ENCODE results near the gene KIF6.

The KIF6 gene

GRCh38 chr6:39602601-39603519 lies 122.3 kb downstream of the KIF6 start:
- in situ Hi-C loops (cut with MboI; ENCODE audit: low sequenced_read_pairs) = no loop called here

- in situ Hi-C loops (cut with MboI; ENCODE audit: low sequenced_read_pairs) = no loop called here
Measured at GRCh38 chr6:39599973-39600372, 125.2 kb downstream of the KIF6 start.

GRCh38 chr6:39599341-39599740 lies 125.9 kb downstream of the KIF6 start:
- in situ Hi-C loops (cut with MboI; ENCODE audit: low sequenced_read_pairs) = no loop called here

GRCh38 chr6:39594285-39594684 lies 130.9 kb downstream of the KIF6 start:
- in situ Hi-C loops (cut with MboI; ENCODE audit: low sequenced_read_pairs) = no loop called here

GRCh38 chr6:39593646-39594045 lies 131.6 kb downstream of the KIF6 start:
- in situ Hi-C loops (cut with MboI; ENCODE audit: low sequenced_read_pairs) = no loop called here

- in situ Hi-C loops (cut with MboI; ENCODE audit: low sequenced_read_pairs) = no loop called here
Measured at GRCh38 chr6:39590871-39591393, 134.3 kb downstream of the KIF6 start.

GRCh38 chr6:39587080-39587479 lies 138.1 kb downstream of the KIF6 start:
- in situ Hi-C loops (cut with MboI; ENCODE audit: low sequenced_read_pairs) = no loop called here

GRCh38 chr6:39585641-39586040 lies 139.6 kb downstream of the KIF6 start:
- in situ Hi-C loops (cut with MboI; ENCODE audit: low sequenced_read_pairs) = no loop called here

- in situ Hi-C loops (cut with MboI; ENCODE audit: low sequenced_read_pairs) = no loop called here
Measured at GRCh38 chr6:39577446-39578165, 147.6 kb downstream of the KIF6 start.

- in situ Hi-C loops (cut with MboI; ENCODE audit: low sequenced_read_pairs) = no loop called here
Measured at GRCh38 chr6:39576556-39577303, 148.5 kb downstream of the KIF6 start.

GRCh38 chr6:39574991-39575390 lies 150.2 kb downstream of the KIF6 start:
- in situ Hi-C loops (cut with MboI; ENCODE audit: low sequenced_read_pairs) = no loop called here

GRCh38 chr6:39573541-39573940 lies 151.7 kb downstream of the KIF6 start:
- in situ Hi-C loops (cut with MboI; ENCODE audit: low sequenced_read_pairs) = no loop called here

- in situ Hi-C loops (cut with MboI; ENCODE audit: low sequenced_read_pairs) = no loop called here
Measured at GRCh38 chr6:39572661-39573340, 152.4 kb downstream of the KIF6 start.

GRCh38 chr6:39568896-39569295 lies 156.3 kb downstream of the KIF6 start:
- in situ Hi-C loops (cut with MboI; ENCODE audit: low sequenced_read_pairs) = no loop called here

GRCh38 chr6:39567091-39567490 lies 158.1 kb downstream of the KIF6 start:
- in situ Hi-C loops (cut with MboI; ENCODE audit: low sequenced_read_pairs) = no loop called here

GRCh38 chr6:39566456-39566855 lies 158.8 kb downstream of the KIF6 start:
- in situ Hi-C loops (cut with MboI; ENCODE audit: low sequenced_read_pairs) = no loop called here

- in situ Hi-C loops (cut with MboI; ENCODE audit: low sequenced_read_pairs) = no loop called here
Measured at GRCh38 chr6:39565956-39566355, 159.3 kb downstream of the KIF6 start.

- in situ Hi-C loops (cut with MboI; ENCODE audit: low sequenced_read_pairs) = no loop called here
Measured at GRCh38 chr6:39563566-39564311, 161.5 kb downstream of the KIF6 start.

GRCh38 chr6:39561536-39562266 lies 163.5 kb downstream of the KIF6 start:
- in situ Hi-C loops (cut with MboI; ENCODE audit: low sequenced_read_pairs) = no loop called here

All from hTERT RPE-1 (cell line).